Measurements from ENCODE around the gene PPM1M.

Gene PPM1M

GRCh38 chr3:52245322-52246263 is at the start of gene PPM1M:
TSS of gene PPM1M (plus strand) at chr3:52245759. CDS start at chr3:52245825, 66 bp downstream.
- TF ChIP-seq CTCF (IDR thresholded peaks at IDR 0.05), result no peak

- TF ChIP-seq CTCF (IDR thresholded peaks at IDR 0.05), result no peak
These were observed 49.7 kb upstream of the PPM1M start for GRCh38 chr3:52195823-52196331.

GRCh38 chr3:52196977-52197376 is 48.6 kb upstream of the PPM1M start:
- no peak for TF ChIP-seq CTCF (IDR thresholded peaks at IDR 0.05)

GRCh38 chr3:52197499-52197841 is 48.1 kb upstream of the PPM1M start:
- no peak for TF ChIP-seq CTCF (IDR thresholded peaks at IDR 0.05)

- no peak for TF ChIP-seq CTCF (IDR thresholded peaks at IDR 0.05)
These were observed 47.5 kb upstream of the PPM1M start, which contains the start of gene ALAS1 for GRCh38 chr3:52197842-52198625. TSS of gene ALAS1 (plus strand) at chr3:52198160. CDS start at chr3:52199242, 1,082 bp downstream.

GRCh38 chr3:52198643-52199608 is 46.6 kb upstream of the PPM1M start:
- TF ChIP-seq CTCF (IDR thresholded peaks at IDR 0.05), result no peak
